GM10266 (cell line): ENCODE measurements around the gene ZNF613.
"Not testable (repeated sequence)": the region's sequence is repeated elsewhere in the genome, so short reads cannot be mapped to it uniquely, and the experiment has no call there.

ENCODE experiments used
- DNase-seq: peaks from one replicate; pipeline ENCODE4 v3.0.0; 2012; ENCODE audit errors: extremely low spot score
- TF ChIP-seq, protein P1 (sequence below): IDR thresholded peaks from 2 replicates; pipeline ENCODE4 v1.5.1; 2012; ENCODE audit warnings: mild to moderate bottlenecking, low read depth; ENCODE audit not compliant: control insufficient read depth, insufficient read depth; ENCODE audit errors: missing control alignments

ZNF613 gene

DNA sequence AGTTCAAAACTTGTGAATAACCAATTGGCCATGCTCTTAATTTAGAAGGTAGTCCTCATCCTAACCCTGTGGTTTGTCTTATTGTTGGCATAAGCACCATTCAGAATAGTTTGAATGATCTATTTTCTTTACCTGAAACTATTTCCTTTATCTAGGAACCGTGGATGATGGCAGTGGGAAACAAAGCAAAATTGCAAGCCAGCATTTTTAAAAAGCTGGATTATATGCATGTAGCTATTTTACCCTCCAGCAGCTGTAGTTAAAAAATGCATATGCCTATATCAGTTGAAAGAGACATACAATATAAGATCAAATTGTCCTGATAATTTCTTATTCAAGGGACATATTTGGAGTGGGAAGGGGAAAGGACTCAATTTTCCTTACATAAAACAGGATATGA lies 19.3 kb downstream of the ZNF613 start:
- TF ChIP-seq, protein P1, sequence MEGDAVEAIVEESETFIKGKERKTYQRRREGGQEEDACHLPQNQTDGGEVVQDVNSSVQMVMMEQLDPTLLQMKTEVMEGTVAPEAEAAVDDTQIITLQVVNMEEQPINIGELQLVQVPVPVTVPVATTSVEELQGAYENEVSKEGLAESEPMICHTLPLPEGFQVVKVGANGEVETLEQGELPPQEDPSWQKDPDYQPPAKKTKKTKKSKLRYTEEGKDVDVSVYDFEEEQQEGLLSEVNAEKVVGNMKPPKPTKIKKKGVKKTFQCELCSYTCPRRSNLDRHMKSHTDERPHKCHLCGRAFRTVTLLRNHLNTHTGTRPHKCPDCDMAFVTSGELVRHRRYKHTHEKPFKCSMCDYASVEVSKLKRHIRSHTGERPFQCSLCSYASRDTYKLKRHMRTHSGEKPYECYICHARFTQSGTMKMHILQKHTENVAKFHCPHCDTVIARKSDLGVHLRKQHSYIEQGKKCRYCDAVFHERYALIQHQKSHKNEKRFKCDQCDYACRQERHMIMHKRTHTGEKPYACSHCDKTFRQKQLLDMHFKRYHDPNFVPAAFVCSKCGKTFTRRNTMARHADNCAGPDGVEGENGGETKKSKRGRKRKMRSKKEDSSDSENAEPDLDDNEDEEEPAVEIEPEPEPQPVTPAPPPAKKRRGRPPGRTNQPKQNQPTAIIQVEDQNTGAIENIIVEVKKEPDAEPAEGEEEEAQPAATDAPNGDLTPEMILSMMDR: no peak
- no peak for DNase-seq

DNA sequence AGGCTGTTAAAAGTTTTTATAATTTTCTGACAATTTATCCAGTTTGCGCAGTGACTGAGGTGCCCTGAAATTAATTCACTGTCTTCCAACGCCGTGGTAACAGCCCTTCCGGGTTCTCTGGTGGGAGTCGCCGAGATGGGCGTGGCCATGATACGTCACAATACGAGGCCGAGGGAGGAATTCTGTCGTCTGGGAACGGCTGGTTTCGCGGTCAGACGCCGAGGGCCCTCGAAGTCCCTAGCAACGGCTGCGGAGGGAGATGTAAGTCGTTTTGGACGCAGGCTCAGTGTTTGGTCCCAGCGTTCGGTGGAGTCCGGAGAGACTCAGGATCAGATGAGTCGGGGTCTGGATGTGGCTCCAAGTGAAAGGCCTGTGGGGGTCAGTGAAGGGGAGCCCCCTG lies 21.7 kb downstream of the ZNF613 start:
- no peak for DNase-seq
- TF ChIP-seq, protein P1: no peak

DNA sequence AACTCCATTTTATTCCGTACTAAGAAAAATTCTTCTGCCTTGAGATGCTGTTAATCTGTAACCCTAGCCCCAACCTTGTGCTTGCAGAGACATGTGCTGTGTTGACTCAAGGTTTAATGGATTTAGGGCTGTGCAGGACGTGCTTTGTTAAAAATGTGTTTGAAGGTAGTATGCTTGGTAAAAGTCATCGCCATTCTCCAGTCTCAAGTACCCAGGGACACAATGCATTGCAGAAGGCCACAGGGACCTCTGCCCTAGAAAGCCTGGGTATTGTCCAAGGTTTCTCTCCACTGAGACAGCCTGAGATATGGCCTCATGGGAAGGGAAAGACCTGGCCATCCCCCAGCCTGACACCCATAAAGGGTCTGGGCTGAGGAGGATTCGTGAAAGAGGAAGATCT lies 30.6 kb downstream of the ZNF613 start:
- DNase-seq: not testable (repeated sequence)

DNA sequence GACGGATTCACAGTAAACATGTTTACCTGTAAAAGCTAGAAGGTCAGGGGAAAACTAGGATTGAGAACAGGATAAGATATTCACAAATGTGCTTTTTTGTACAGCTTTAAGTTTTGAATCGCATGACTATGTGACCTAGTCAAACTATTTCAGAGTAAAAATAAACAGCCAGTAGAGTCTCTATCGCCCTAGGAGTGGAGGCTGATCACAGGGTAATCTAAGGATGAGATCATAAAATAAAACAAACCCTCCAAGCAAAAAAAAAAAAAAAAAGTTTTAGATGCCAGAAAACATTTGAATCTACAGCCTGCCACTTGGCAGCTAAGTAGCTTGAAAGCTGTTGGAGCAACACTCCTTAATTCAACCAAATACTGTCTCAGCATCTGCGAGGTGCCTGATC lies 32.5 kb downstream of the ZNF613 start:
- DNase-seq: no peak
- TF ChIP-seq, protein P1: no peak

DNA sequence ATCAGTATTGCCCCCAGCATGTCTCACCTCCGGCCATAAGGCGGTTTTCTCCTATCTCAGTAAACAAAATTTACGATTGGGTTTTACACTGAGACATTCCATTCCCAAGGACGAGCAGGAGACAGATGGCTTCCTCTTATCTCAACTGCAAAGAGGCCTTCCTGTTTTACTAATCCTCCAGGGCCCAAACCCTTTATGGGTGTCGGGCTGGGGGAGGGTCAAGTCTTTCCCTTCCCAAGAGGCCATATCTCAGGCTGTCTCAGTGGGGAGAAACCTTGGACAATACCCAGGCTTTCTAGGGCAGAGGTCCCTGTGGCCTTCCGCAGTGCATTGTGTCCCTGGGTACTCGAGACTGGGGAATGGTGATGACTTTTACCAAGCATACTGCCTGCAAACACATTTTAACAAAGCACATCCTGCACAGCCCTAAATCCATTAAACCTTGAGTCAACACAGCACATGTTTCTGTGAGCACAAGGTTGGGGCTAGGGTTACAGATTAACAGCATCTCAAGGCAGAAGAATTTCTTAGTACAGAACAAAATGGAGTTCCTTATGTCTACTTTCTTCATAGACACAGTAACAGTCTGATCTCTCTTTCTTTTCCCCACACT lies 33.5 kb downstream of the ZNF613 start:
- DNase-seq: not testable (repeated sequence)

DNA sequence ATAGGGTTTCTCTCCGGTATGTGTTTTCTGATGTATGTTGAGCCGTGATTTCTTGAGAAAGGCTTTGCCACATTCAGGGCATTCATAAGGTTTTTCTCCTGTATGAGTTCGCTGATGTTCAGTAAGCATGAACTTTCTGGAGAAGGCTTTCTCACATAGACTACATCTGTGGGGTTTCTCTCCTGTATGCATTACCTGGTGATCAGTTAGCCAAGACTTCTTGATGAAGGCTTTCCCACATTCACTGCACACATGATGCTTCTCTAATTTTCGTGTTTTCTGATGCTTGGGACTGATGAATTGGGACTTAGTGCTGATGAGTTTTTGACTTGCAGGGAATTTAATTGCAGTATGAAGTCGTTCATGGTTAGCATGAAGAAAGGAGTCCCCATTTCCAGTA lies 38.3 kb downstream of the ZNF613 start:
- DNase-seq: no peak
- TF ChIP-seq, protein P1: no peak

DNA sequence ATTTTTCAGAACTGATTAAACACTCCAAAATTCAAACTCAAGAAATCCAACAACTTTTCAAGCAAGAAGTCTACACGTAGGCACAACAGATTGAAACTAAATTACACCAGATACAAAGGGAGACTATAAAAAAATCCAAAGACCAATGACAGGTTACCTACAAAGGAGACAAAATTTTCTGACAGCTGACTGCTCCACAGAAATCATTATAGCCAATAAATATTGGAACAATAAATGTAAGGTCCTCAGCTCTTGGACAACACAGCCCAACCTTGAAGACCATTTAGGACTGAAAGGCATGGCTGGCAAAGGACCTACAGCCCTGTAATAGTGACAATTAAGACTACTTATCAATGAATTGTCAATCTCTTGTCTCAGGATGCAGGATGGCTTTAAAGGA lies 43.4 kb downstream of the ZNF613 start:
- TF ChIP-seq, protein P1: no peak
- DNase-seq: no peak

DNA sequence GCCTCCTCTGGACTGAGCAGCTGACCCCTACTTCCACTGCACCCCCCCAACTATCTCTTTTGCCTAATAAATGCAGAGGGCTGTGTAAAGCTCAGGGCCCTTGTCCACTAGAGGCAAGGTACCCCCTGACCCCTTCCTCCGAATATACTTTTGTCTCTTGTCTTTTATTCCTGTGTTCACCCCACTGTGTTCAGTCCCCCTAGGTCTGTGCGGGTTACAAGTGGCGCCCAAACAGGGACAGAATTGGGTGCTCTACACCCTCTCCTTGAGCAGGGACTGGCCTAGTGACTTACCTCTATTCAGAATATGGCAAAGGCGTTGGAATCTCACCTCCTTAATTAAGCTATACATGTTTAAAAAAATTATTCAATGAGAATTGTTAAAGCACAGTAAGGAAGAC lies 44.4 kb downstream of the ZNF613 start:
- TF ChIP-seq, protein P1: no peak
- DNase-seq: no peak

DNA sequence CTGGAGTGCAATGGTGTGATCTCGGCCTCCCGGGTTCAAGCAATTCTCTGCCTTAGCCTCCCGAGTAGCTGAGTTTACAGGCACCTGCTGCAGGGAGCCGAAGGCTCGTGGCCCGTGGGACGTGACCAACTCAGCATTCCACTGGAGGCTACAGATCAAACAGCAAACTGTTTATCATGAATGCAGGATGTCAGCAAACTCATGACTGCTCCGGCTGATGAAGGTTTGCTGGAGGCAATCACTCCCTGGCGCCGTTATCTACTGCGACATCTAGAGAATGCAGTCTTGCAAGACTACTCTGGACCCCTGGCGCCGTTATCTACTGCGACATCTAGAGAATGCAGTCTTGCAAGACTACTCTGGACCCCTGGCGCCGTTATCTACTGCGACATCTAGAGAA lies 48.5 kb downstream of the ZNF613 start:
- not testable (repeated sequence) for DNase-seq
